HG02610 (cell line): Measurements from ENCODE around the gene NDUFS3.
A peak's percentile ranks its signal among the peaks of the same experiment; 100 is the strongest.

ENCODE experiments used
- ATAC-seq: cut with Tn5 transposase; IDR thresholded peaks from one replicate; pipeline ENCODE4 v1.9.1; 2021; ENCODE audit warnings: mild to moderate bottlenecking, moderate library complexity; ENCODE audit not compliant: unreplicated experiment

The NDUFS3 gene

DNA sequence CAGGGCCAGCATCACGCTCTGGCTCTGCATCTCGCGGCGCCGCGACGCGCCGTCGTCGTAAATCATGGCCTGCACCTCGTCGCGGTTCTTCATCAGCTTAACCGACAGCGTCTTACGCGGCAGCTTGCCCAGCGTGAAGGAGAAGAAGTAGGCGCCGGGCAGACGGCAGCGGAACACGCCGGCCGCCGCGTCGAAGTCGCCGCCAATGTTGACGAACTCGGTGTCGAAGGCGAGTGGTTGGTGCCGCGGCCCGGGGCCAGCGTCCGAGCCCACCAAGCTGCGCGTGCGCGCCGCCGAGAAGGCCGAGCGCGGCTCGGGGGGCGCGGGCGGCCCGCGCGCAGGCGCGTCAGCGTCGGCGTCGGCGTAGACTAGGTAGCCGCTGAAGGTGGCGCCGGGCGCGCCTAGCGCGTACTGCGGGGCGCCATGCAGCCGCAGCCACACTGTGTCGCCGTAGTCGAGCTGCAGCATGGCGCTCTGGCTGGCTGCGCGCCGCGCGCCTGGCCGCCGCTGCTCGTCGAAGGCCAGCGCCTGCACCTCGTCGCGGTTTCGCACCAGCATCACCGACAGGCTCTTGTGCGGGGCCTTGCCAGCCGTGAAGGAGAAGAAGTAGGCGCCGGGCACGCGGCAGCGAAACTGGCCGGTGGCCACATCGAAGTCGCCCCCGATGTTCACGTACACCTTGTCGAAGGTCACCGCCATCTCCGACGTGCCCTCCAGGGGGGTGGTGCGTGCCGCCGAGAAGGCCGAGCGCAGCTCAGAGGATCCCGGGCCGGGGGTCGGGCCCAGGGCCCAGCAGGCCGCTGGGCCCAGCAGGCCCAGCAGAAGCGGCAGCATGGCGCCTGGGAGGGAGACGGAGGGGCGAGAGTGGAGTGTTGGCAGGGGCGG, 11.3 kb downstream of the NDUFS3 start:
- ATAC-seq = no peak

DNA sequence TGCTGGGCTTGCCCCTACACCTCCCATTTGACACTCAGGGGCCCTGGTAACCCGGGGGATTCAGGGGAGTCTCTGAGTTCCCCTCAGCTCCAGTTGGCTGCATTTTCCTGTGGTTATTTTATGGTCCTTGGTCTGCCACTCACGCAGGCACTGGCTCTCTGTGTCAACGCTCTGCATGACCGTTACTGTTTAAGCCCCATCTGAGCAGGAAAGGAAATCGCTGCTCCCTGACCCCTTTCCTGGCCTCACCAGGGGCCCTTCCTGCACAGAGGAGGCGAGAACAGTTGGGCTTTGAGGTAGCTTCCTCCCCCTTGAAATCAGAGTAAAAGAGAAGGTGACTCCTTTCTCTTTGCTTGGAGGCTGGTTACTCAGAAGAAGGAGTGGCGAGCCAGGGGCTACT, 12.9 kb downstream of the NDUFS3 start:
- peak; percentile 45 for ATAC-seq

DNA sequence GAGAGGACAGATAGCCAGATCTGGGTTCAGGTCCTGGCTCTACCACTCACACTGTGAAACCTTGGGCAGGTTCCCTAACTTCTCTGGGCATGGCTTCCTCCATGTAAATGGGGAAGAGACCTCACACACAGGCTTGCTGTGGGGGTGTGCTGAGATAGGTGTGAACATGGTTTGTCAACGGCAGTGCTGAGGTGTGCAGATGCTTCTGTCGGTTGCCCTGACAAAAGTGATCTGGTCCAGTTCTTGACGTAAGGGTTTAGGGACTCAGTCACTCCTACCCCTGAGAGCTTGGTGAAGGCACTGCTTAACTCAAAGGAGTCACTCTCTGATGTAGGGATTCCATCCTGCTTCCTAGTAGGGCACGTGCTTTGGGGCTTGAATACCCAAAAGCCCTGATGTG, 13.4 kb downstream of the NDUFS3 start:
- no peak for ATAC-seq

GRCh38 chr11:47592970-47593369, 14.1 kb downstream of the NDUFS3 start:
- ATAC-seq = no peak

GRCh38 chr11:47593492-47593933, 14.6 kb downstream of the NDUFS3 start:
- ATAC-seq = no peak

DNA sequence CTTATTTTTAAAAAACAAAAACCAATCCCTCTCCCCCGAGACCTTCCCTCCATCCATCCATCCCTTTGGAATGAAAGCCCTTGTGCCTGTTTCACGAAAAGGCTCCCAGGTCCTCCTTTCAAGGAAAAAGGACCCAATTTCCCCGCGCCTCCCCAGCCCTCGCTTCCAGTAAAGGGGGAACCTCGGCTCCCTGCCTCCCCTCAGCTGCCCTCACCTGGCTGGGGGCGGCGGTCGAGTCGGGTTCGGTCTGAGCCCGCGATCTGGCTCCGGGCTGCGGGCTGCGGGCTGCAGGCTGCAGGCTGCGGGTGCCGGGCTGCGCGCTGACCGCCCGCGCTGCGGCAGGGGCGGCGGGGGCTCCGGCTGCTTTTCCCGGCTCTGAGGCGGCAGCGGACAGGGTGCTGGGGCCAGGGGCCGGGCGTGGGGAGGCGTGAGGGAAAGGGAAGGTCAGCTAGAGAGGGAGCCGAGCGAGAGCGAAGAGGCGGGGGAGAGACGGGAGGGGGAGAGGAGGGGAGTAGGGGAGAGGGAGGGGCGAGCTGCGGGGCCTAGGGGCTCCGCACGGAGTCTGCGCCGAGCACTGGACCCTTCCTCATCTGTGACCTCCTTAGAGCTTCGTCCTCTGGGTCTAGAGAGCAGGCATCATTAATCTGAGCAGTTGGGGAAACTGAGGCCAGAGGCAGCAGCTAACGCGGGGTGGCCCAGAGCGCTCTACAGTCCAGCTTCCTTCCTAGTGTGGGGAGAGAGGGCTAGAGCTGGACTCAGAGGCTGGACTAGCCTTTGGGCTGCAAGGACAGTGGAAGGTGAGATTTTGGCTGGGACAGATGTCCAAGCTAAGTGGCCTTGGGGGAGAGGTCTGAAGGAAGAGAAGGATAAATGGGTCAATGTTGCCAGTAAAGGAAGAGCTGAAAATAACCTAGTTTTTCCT, 15.3 kb downstream of the NDUFS3 start, which contains the start of gene C1QTNF4:
TSS of gene C1QTNF4 (minus strand) at position 478 of the 922 bp plus-strand sequence. CDS start 3,601 bp downstream, outside the sequence.
- ATAC-seq = no peak

GRCh38 chr11:47595029-47595428, 16.2 kb downstream of the NDUFS3 start:
- no peak for ATAC-seq

- ATAC-seq = no peak
Observed at GRCh38 chr11:47595967-47596366, 17.1 kb downstream of the NDUFS3 start.

DNA sequence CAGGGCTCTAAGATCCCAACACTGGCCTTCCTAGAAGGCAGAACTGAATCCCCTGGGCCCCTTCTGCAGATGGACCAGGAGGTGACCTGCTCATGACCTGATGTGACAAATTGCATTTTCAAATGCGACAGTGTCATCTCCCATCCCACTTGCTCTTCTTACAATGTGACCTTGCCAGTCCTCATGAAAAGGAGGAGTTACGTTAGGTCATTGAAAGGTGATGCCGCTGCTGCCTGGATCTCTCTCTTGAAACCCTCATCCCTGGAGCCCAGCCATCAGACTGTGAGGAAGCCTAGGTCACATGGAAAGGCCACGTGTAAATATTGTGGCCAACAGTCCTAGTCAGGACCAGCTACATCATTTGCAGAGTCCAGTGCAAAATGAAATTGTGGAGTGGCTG, 21.0 kb downstream of the NDUFS3 start:
- ATAC-seq = no peak

- ATAC-seq = no peak
Observed at GRCh38 chr11:47603295-47603694, 24.4 kb downstream of the NDUFS3 start.

DNA sequence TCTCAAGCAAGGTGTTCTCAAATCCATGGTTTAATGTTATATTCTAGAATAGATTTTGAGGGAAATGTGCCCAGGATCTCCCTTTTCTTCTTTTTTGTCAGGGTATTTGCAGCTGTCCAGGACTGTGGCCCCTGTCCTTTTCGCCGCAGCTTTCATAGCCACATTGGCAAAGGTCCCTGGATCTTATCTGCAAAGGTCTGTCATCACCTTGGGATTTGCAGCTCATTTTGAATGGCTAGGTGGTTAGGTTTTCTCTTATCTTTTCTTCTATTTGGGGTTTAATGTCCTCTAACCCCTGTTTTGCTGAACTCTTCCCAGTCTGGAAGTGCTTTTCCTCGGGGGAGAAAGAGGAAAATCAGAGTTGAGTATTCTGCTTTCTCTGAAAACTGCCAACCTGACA, 27.0 kb downstream of the NDUFS3 start:
- ATAC-seq = no peak

- no peak for ATAC-seq
Observed at GRCh38 chr11:47606731-47607130, 27.9 kb downstream of the NDUFS3 start.

- ATAC-seq = no peak
Observed at GRCh38 chr11:47607380-47607779, 28.5 kb downstream of the NDUFS3 start.

DNA sequence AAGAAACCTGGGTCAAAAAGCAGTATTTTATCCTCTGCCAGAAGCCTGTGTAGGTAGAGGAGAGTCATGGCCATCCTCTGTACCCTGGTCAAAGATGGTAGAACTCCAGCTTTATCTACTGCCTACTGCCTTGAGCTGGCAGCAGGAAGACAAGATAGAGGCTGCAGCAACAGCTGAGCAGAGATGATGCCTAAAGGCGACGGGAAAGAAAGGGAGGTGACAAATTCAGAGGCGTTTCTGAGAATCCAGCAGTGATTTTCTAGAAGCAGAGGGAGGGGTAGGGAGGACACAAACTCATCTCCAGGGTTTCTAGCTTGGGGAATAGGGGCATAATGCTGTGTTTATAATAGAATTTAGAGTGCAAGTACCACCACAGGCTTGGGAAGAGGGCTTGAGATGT, 30.8 kb downstream of the NDUFS3 start:
- no peak for ATAC-seq

- ATAC-seq = peak; percentile 74
Observed at GRCh38 chr11:47611348-47611794, 32.5 kb downstream of the NDUFS3 start.

GRCh38 chr11:47615249-47615648, 36.4 kb downstream of the NDUFS3 start:
- ATAC-seq = no peak

- no peak for ATAC-seq
Observed at GRCh38 chr11:47616726-47617416, 38.0 kb downstream of the NDUFS3 start.

GRCh38 chr11:47617417-47617809, 38.5 kb downstream of the NDUFS3 start:
- ATAC-seq = no peak

DNA sequence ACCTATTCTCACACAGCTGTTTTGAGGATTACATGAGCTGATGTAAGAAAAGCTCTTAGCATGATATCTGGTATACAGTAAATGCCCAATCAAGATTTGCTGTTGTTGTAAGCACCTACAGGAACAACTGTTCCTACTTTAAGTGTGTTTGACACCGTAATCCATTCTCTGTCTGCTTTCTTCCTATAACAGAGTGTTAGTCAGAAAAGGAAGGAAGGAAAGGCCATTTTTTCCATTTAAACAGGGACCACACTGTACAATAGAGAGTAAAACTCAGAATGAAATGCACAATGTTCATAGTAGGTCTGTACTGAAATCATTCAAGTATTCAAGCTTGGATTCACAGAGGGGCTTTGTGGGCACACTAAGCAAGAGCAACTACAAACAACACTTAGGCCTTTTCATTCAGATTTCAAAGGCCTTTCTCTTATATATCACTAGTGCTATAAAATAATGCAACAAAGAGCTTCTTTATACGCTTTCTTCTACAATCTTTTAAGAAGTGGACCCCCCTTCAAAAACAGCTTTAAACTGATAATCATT, 42.0 kb downstream of the NDUFS3 start:
- ATAC-seq = no peak

- no peak for ATAC-seq
Observed at GRCh38 chr11:47626234-47626633, 47.4 kb downstream of the NDUFS3 start.

DNA sequence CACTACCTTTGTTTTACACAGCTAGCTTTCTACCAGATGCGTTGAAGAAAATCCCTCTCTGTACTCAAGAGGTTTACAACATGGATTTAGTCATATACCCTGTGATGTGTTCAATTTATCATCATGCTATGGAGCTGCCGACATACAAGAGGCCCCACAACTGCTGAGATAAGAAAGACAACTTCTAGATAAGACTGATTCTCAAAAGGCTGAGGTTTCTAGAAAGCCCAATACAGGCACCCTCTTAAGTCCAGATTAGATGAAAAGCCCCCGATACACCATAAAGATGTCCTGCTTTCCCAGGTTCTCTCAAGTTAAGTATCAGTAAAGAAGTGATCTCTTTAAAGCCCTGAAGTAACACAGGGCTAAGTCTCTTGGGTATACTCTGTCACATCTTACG, 49.2 kb downstream of the NDUFS3 start:
- no peak for ATAC-seq
